Measurements from ENCODE around the gene RTF2. TPM values are rescaled to one million over a fixed set of nuclear protein-coding genes. Genes with fewer than 3 reads are reported as not detected.

Gene RTF2
- total and polyA plus RNA-seq, 2 experiments from 2014 or later = 141 to 257 TPM

DNA sequence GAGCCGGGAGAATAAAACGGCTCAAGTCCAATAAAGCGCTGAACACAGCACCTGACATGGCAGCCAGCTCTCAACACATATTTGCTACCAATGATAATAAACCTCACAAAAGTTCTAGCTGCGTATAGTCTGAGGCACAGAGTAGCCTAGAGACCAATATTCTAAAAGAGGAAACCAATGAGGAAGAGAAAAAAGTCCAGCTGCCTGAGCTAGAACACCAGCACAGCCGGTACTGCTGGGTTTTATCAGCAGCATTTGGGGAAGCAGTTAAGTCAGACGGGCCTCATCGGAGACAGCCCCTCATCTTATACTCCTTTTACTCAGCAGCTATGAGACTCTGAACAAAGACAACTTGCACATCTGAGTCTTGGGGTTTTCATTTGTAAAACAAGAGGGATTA, 2.4 kb upstream of the RTF2 start:
- Histone ChIP-seq H3K9ac (no peak overlapping the region), H3K9me3 (ENCODE audit: low read depth) (no peaks in the 10 kb centered on the region), H3K27me3 (replicated peaks; ENCODE audit: insufficient read depth) (no peaks in the 10 kb centered on the region), H3K4me3 (no peak overlapping the region), H3K4me2 (ENCODE audit: unreplicated experiment) (no peak overlapping the region), H3F3A (ENCODE audit: insufficient read depth) (peaks cover 13% of the 10 kb centered on the region; the same call in 1 of the 2 replicates), H2AFZ (peak overlapping the region; percentile 51), H3K9me2 (ENCODE audit: insufficient read depth) (no peaks in the 10 kb centered on the region), H3K27ac (no peak overlapping the region), H3K79me2 (ENCODE audit: insufficient read depth) (peaks cover 26% of the 10 kb centered on the region), H3K4me1 (ENCODE audit: insufficient read depth) (peaks cover 26% of the 10 kb centered on the region), H4K20me1 (ENCODE audit: insufficient read depth) (no peaks in the 10 kb centered on the region), H3K36me3 (ENCODE audit: low read depth) (no peaks in the 10 kb centered on the region)
- in situ Hi-C loops (cut with MboI) = no loop called here
- DNase-seq = no peak
- TF ChIP-seq EZH2 (IDR thresholded peaks at IDR 0.05; ENCODE audit: insufficient read depth, poor library complexity, severe bottlenecking) (no peak), EZH2phosphoT487 (IDR thresholded peaks at IDR 0.05; ENCODE audit: insufficient read depth, low read depth) (no peak)
- 51 to 56% methylated on average over 7 of the region's 7 CpGs for WGBS, 2 experiments (ENCODE audit: low coverage in 1 of 2, low lambda C conversion rate in 2 of 2, missing lambda C conversion rate in 2 of 2)

DNA sequence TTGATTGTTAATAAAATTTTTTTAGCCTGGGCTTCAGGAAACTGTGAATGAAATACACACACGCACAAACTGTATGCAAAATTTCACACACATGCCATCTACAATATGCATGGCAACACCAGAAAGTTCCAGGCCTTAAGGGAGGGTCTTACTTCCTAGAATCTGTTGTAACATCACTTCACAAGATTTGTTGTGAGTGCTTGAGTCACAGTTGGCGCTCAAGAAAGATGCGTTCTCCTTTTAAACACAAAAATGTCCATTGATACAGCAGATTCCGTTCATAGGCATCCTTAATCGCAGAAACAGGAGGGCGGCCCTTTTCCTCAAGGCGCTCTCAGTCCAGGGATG, 485 bp upstream of the RTF2 start:
- peak overlapping the region; percentile 68 for H3K4me2 ChIP-seq (ENCODE audit: unreplicated experiment)
- DNase-seq = no peak
- WGBS, 2 experiments (ENCODE audit: low coverage in 1 of 2, low lambda C conversion rate in 2 of 2, missing lambda C conversion rate in 2 of 2) = 2 to 3% methylated on average over 7 of the region's 7 CpGs
- H3K36me3 ChIP-seq (ENCODE audit: low read depth) = peaks cover 9% of the 10 kb centered on the region
- H3K27me3 ChIP-seq (replicated peaks; ENCODE audit: insufficient read depth) = no peaks in the 10 kb centered on the region
- no peaks in the 10 kb centered on the region for H4K20me1 ChIP-seq (ENCODE audit: insufficient read depth)
- H2AFZ ChIP-seq = peak overlapping the region; percentile 63
- no peaks in the 10 kb centered on the region for H3K9me2 ChIP-seq (ENCODE audit: insufficient read depth)
- TF ChIP-seq EZH2 (IDR thresholded peaks at IDR 0.05; ENCODE audit: insufficient read depth, poor library complexity, severe bottlenecking) (no peak), EZH2phosphoT487 (IDR thresholded peaks at IDR 0.05; ENCODE audit: insufficient read depth, low read depth) (no peak)
- H3F3A ChIP-seq (ENCODE audit: insufficient read depth) = peaks cover 13% of the 10 kb centered on the region; the same call in 1 of the 2 replicates
- in situ Hi-C loops (cut with MboI) = no loop called here
- H3K9ac ChIP-seq = peak overlapping the region; percentile 98
- no peaks in the 10 kb centered on the region for H3K9me3 ChIP-seq (ENCODE audit: low read depth)
- peak overlapping the region; percentile 100 for H3K4me3 ChIP-seq
- H3K79me2 ChIP-seq (ENCODE audit: insufficient read depth) = peaks cover 45% of the 10 kb centered on the region
- H3K27ac ChIP-seq = peak overlapping the region; percentile 96
- H3K4me1 ChIP-seq (ENCODE audit: insufficient read depth) = peaks cover 33% of the 10 kb centered on the region

DNA sequence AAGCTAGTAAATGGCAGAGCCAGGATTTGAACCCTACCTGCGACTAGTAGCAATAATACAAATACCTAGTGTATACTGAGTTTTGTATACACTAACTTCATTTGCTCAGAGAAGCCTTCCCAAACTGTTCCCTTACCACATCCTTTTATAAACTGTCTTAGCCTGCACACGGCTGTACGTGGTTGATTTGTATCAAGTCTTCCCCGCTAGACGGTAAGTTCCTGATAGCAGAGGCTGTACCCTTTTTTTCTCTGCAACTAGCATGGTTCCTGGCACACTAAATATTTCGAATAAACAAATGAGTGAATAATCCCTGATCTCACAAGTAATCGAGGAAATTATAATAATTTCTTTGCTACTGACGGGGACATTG, 636 bp downstream of the RTF2 start:
- Histone ChIP-seq H3K9me3 (ENCODE audit: low read depth) (no peaks in the 10 kb centered on the region), H3K27ac (peak overlapping the region; percentile 96), H3F3A (ENCODE audit: insufficient read depth) (peaks cover 13% of the 10 kb centered on the region; the same call in 1 of the 2 replicates), H3K9ac (peak overlapping the region; percentile 98), H3K27me3 (replicated peaks; ENCODE audit: insufficient read depth) (no peaks in the 10 kb centered on the region), H3K79me2 (ENCODE audit: insufficient read depth) (peaks cover 57% of the 10 kb centered on the region), H2AFZ (peak overlapping the region; percentile 84), H3K4me3 (peak overlapping the region; percentile 100), H3K4me2 (ENCODE audit: unreplicated experiment) (peak overlapping the region; percentile 99), H3K36me3 (ENCODE audit: low read depth) (peaks cover 20% of the 10 kb centered on the region), H3K4me1 (ENCODE audit: insufficient read depth) (peaks cover 33% of the 10 kb centered on the region), H3K9me2 (ENCODE audit: insufficient read depth) (no peaks in the 10 kb centered on the region), H4K20me1 (ENCODE audit: insufficient read depth) (no peaks in the 10 kb centered on the region)
- DNase-seq = peak; percentile 21
- in situ Hi-C loops (cut with MboI) = no loop called here
- WGBS, 2 experiments (ENCODE audit: low coverage in 1 of 2, low lambda C conversion rate in 2 of 2, missing lambda C conversion rate in 2 of 2) = 6 to 8% methylated on average over 8 of the region's 8 CpGs
- TF ChIP-seq EZH2 (IDR thresholded peaks at IDR 0.05; ENCODE audit: insufficient read depth, poor library complexity, severe bottlenecking) = no peak
- no peak for TF ChIP-seq EZH2phosphoT487 (IDR thresholded peaks at IDR 0.05; ENCODE audit: insufficient read depth, low read depth)

DNA sequence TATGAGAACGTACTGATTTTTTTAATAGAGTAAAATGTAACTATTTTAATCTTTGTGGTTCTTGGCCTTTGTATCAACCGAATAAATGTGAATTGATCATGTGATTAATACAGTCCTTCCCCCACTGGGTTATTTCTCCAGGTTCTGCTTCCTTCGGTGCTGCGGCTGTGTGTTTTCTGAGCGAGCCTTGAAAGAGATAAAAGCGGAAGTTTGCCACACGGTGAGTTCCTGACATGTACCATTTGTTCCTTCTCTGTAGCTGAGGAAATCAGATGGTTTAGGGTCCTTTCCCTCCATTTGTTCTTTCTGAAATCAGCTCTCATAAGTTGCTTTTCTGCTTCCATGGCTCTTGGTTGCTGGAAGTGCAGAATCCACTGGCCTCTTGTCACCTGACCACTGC, 15.5 kb downstream of the RTF2 start:
- Histone ChIP-seq H3K9ac (no peak overlapping the region), H2AFZ (no peak overlapping the region), H3K4me1 (ENCODE audit: insufficient read depth) (no peaks in the 10 kb centered on the region), H3K36me3 (ENCODE audit: low read depth) (peaks cover 64% of the 10 kb centered on the region), H3K9me2 (ENCODE audit: insufficient read depth) (no peaks in the 10 kb centered on the region), H3K9me3 (ENCODE audit: low read depth) (no peaks in the 10 kb centered on the region), H3K4me2 (ENCODE audit: unreplicated experiment) (no peak overlapping the region), H3K79me2 (ENCODE audit: insufficient read depth) (peaks cover 100% of the 10 kb centered on the region), H3F3A (ENCODE audit: insufficient read depth) (no peaks in the 10 kb centered on the region), H3K27me3 (replicated peaks; ENCODE audit: insufficient read depth) (no peaks in the 10 kb centered on the region), H4K20me1 (ENCODE audit: insufficient read depth) (no peaks in the 10 kb centered on the region), H3K4me3 (no peak overlapping the region), H3K27ac (no peak overlapping the region)
- DNase-seq = no peak
- WGBS, 2 experiments (ENCODE audit: low coverage in 1 of 2, low lambda C conversion rate in 2 of 2, missing lambda C conversion rate in 2 of 2) = 86 to 87% methylated on average over 7 of the region's 7 CpGs
- TF ChIP-seq EZH2phosphoT487 (IDR thresholded peaks at IDR 0.05; ENCODE audit: insufficient read depth, low read depth) (no peak), EZH2 (IDR thresholded peaks at IDR 0.05; ENCODE audit: insufficient read depth, poor library complexity, severe bottlenecking) (no peak)
- in situ Hi-C loops (cut with MboI) = no loop called here

DNA sequence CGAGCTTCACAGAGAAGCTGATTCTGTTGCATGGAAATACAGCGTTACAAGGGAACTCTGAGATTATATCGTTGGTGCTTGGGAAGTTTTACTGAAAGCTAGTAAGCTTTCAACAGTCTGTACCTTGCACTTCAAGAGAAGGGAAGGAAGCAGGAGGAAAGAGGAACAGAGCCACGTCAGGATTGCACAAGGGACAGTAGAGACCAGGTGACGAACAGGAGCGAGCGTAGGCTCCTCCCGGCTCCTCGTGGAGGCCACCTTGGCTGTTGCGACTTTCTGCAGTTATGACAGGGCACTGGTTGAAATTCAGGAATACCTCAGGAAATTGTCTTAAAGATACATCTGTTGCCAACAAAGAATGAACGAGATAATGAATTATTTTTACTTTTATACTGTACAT, 18.8 kb downstream of the RTF2 start:
- H3K9me2 ChIP-seq (ENCODE audit: insufficient read depth) = no peaks in the 10 kb centered on the region
- H3K4me2 ChIP-seq (ENCODE audit: unreplicated experiment) = no peak overlapping the region
- in situ Hi-C loops (cut with MboI) = no loop called here
- no peaks in the 10 kb centered on the region for H4K20me1 ChIP-seq (ENCODE audit: insufficient read depth)
- no peak overlapping the region for H3K9ac ChIP-seq
- H3K36me3 ChIP-seq (ENCODE audit: low read depth) = peaks cover 52% of the 10 kb centered on the region
- no peak overlapping the region for H3K4me3 ChIP-seq
- peaks cover 100% of the 10 kb centered on the region for H3K79me2 ChIP-seq (ENCODE audit: insufficient read depth)
- H3K27me3 ChIP-seq (replicated peaks; ENCODE audit: insufficient read depth) = no peaks in the 10 kb centered on the region
- no peak for TF ChIP-seq EZH2 (IDR thresholded peaks at IDR 0.05; ENCODE audit: insufficient read depth, poor library complexity, severe bottlenecking)
- no peak for TF ChIP-seq EZH2phosphoT487 (IDR thresholded peaks at IDR 0.05; ENCODE audit: insufficient read depth, low read depth)
- WGBS, 2 experiments (ENCODE audit: low coverage in 1 of 2, low lambda C conversion rate in 2 of 2, missing lambda C conversion rate in 2 of 2) = 97% methylated on average over 11 of the region's 11 CpGs
- H3K4me1 ChIP-seq (ENCODE audit: insufficient read depth) = no peaks in the 10 kb centered on the region
- no peak overlapping the region for H3K27ac ChIP-seq
- no peak overlapping the region for H2AFZ ChIP-seq
- no peaks in the 10 kb centered on the region for H3F3A ChIP-seq (ENCODE audit: insufficient read depth)
- DNase-seq = no peak
- H3K9me3 ChIP-seq (ENCODE audit: low read depth) = no peaks in the 10 kb centered on the region
